ENCODE data around the gene YWHAH. TPM values are rescaled to one million over a fixed set of nuclear protein-coding genes. Genes with fewer than 3 reads are reported as not detected.

The YWHAH gene
- total RNA-seq, 2 donors from 2014 or later, result 174 to 175 TPM

GRCh38 chr22:31945971-31946680, 1.8 kb downstream of the YWHAH start:
- Histone ChIP-seq H3K27ac (peak overlapping the region; percentile 89 to 96), H3K36me3 (no peaks in the 10 kb centered on the region), H3K27me3 (replicated peaks; ENCODE audit: insufficient read depth) (no peaks in the 10 kb centered on the region), H3K4me1 (ENCODE audit: control insufficient read depth in 1 of 2, low read depth in 2 of 2) (peaks cover 30 to 56% of the 10 kb centered on the region in 2 donors), H3K4me3 (peak overlapping the region; percentile 99), H3K9me3 (no peaks in the 10 kb centered on the region)
- DNase-seq (ENCODE audit: low spot score) (no peak), ATAC-seq (ENCODE audit: insufficient number of reproducible peaks, low FRiP score, low read depth) (no peak)
- TF ChIP-seq CTCF (IDR thresholded peaks at IDR 0.05), result no peak

DNA sequence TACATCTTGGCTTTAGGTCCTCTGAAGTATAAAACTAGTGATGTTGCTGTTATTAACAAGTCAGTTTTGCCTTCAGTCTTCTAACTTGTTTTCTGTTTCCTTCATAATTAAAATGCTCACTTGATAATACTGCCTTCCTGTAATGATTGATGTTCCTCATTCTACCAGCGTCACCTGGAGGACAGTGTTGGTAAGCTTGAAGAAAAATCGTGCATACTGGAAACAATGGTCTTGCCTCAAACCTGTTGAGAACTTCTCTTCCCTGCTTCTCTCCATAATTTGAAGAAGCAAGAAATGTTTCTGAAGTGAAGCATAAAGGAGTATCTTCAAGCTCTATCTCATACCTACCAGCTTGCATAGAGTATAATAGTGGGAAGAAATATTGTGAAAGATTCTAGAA, 3.0 kb downstream of the YWHAH start:
- no peak for ATAC-seq (ENCODE audit: insufficient number of reproducible peaks, low FRiP score, low read depth)
- no peak for TF ChIP-seq CTCF (IDR thresholded peaks at IDR 0.05)
- peak overlapping the region in 1 of 2 donors; percentile 96 for H3K27ac ChIP-seq
- H3K27me3 ChIP-seq (replicated peaks; ENCODE audit: insufficient read depth), result no peaks in the 10 kb centered on the region
- peaks cover 42 to 67% of the 10 kb centered on the region in 2 donors for H3K4me1 ChIP-seq (ENCODE audit: control insufficient read depth in 1 of 2, low read depth in 2 of 2)
- no peak for DNase-seq (ENCODE audit: low spot score)
- H3K9me3 ChIP-seq, result no peaks in the 10 kb centered on the region
- peak overlapping the region; percentile 99 for H3K4me3 ChIP-seq
- no peaks in the 10 kb centered on the region for H3K36me3 ChIP-seq

DNA sequence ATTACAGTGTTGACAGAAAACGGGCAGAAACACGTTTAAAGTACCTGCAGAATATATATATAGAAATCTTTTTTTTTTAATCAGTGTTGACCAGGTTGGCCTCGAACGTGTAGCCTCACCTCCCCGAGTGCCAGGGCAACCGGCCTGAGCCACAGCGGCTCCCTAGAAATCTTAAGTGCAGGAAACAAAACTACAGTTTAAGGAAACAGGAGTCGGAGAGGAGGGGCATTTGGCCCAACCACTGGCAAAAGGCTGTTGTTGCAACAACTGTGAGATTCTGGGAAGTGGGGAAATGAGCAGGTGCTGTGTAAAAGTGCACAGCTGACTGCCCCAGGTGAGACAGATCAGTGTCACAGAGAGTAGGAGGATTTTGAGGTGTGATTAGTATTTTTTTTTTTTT, 3.7 kb downstream of the YWHAH start:
- Histone ChIP-seq H3K4me1 (ENCODE audit: control insufficient read depth in 1 of 2, low read depth in 2 of 2) (peaks cover 48 to 74% of the 10 kb centered on the region in 2 donors), H3K27me3 (replicated peaks; ENCODE audit: insufficient read depth) (no peaks in the 10 kb centered on the region), H3K36me3 (no peaks in the 10 kb centered on the region), H3K4me3 (no peak overlapping the region), H3K27ac (peak overlapping the region; percentile 40 to 96), H3K9me3 (no peaks in the 10 kb centered on the region)
- ATAC-seq (ENCODE audit: insufficient number of reproducible peaks, low FRiP score, low read depth) (no peak), DNase-seq (ENCODE audit: low spot score) (no peak)
- TF ChIP-seq CTCF (IDR thresholded peaks at IDR 0.05), result no peak

DNA sequence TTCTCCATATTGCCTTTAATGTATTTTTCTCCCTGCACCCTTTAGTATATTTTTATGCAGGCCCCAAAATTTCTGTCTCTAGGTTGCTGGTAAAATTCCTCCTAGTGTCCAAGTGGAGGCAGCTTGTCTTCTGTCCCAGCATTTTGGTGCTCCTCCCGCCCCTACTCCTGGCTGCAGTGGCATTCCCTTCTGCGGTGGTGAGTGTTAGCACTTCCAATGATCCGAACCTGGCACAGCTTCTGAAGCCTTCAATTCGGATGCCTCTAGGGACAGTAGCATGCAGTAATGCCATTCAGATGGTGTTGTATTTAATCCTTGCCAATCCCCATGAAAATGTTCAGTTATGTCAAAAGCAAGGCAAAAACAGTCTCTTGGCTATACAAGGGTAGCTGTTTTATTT, 5.9 kb downstream of the YWHAH start:
- no peak for ATAC-seq (ENCODE audit: insufficient number of reproducible peaks, low FRiP score, low read depth)
- no peaks in the 10 kb centered on the region for H3K9me3 ChIP-seq
- H3K36me3 ChIP-seq, result no peaks in the 10 kb centered on the region
- peak overlapping the region; percentile 78 to 91 for H3K27ac ChIP-seq
- peaks cover 62 to 90% of the 10 kb centered on the region in 2 donors for H3K4me1 ChIP-seq (ENCODE audit: control insufficient read depth in 1 of 2, low read depth in 2 of 2)
- H3K27me3 ChIP-seq (replicated peaks; ENCODE audit: insufficient read depth), result no peaks in the 10 kb centered on the region
- no peak for DNase-seq (ENCODE audit: low spot score)
- TF ChIP-seq CTCF (IDR thresholded peaks at IDR 0.05), result no peak
- peak overlapping the region; percentile 7 for H3K4me3 ChIP-seq

- H3K27ac ChIP-seq, result peak overlapping the region; percentile 78 to 91
- peaks cover 5% of the 10 kb centered on the region for H3K36me3 ChIP-seq
- H3K4me3 ChIP-seq, result peak overlapping the region; percentile 33
- DNase-seq (ENCODE audit: low spot score) (no peak), ATAC-seq (ENCODE audit: insufficient number of reproducible peaks, low FRiP score, low read depth) (no peak)
- no peak for TF ChIP-seq CTCF (IDR thresholded peaks at IDR 0.05)
- H3K4me1 ChIP-seq (ENCODE audit: control insufficient read depth in 1 of 2, low read depth in 2 of 2), result peaks cover 61 to 89% of the 10 kb centered on the region in 2 donors
- no peaks in the 10 kb centered on the region for H3K27me3 ChIP-seq (replicated peaks; ENCODE audit: insufficient read depth)
- H3K9me3 ChIP-seq, result no peaks in the 10 kb centered on the region
Measured at GRCh38 chr22:31951194-31952093, 7.1 kb downstream of the YWHAH start.

Data from thoracic aorta (tissue), 2 donors.